Astrocyte of the spinal cord (primary cell): ENCODE data around the gene MDM1.
A peak's percentile ranks its signal among the peaks of the same experiment; 100 is the strongest.

Source experiments
- DNase-seq: peaks from one replicate; pipeline ENCODE4 v3.0.0; 2011; ENCODE audit warnings: low read depth, low spot score
- H3K4me3 ChIP-seq: 2 replicates; pipeline ENCODE4 v1.5.1; 2011; ENCODE audit warnings: low read depth, mild to moderate bottlenecking, low read length, moderate library complexity
- CTCF ChIP-seq: IDR thresholded peaks from 2 replicates; pipeline ENCODE4 v1.5.1; 2012; ENCODE audit warnings: low read depth, mild to moderate bottlenecking, low read length, inconsistent platforms
- in situ Hi-C: cut with HindIII; loops from 2 replicates; pipeline ENCODE4 v1.10.0; 2017; ENCODE audit warnings: low sequenced_read_pairs

MDM1 gene

DNA sequence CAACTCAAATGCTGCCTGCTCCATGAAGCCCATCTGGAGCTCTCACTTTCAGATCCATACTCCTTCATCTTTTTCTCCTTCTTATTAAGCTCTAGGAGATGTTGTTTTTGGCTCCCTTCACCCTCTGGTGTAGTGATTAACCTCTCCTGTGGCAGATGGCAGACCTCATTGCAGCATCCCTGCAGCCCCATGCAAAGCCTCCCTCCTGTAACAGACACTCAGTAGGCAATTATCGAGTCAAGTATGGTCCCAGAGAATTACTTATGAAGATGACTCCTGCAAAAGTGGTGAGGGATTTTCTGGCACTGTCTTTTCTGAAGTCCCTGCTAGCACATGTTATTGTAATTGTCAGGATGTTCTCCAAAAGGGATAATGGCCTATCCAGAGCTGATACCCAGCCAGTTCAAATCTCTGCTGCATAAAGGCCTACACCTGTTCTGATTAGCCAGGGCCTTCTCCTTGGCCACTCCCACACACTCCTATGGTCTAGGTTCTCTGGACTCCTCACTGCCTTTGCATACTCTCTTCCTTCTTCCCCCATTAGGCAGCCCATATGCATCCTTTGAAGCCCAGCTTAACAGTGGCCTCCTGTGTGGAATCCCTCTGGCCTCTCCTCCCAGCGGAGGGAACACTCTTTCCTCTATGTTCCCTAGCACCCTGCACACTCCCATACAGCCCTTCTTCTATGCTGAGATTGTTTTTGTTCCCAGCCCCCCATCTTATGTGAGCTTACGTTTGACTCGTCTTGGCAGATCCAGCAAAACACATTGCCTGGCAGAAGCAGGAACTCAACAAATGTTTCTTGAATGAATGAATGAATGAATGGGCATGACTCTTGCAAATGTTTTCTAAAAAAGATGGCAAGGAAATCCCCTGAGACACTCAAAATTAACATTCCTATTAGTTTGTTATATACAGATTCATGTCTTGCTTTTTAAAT lies 43.9 kb upstream of the MDM1 start:
- peak; percentile 38 for DNase-seq
- TF ChIP-seq CTCF = no peak
- in situ Hi-C loops = no loop called here
- no peak overlapping the region for H3K4me3 ChIP-seq

DNA sequence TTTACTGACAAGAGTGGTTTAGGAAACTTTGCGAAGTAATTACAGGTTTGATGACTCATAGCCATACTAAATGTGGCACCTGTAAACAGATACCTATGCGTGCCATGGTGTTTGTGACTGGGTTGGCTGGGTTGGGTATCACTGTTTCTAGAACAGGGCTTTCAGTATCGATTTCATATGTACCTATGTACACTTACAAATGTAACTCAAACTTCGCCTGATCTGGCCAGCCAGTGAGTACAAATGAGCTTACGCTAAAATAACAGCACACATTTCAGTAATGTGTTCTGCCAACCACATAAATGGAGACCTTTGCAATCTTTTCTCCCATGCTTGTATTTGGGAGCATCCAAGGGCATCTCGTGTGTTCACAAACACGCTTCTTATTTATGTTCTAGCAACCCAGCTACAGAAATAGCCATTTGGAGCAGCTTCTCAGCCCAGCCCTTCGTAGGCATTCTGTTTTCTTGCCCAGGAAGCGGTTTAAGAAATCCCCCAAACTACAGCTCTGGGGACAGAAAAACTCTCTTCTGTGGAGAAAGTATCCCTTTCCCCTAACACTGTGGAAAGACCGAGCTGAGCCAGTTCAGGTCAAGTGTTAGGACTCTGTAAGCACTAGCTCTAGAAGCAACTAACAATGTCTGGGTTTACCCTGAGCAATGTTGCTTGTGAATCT lies 42.3 kb upstream of the MDM1 start:
- in situ Hi-C loops = no loop called here
- DNase-seq = no peak
- no peak for TF ChIP-seq CTCF
- H3K4me3 ChIP-seq = no peak overlapping the region

- in situ Hi-C loops = no loop called here
- H3K4me3 ChIP-seq = no peak overlapping the region
- no peak for TF ChIP-seq CTCF
- DNase-seq = no peak
Observed at GRCh38 chr12:68370667-68371066, 38.5 kb upstream of the MDM1 start.

DNA sequence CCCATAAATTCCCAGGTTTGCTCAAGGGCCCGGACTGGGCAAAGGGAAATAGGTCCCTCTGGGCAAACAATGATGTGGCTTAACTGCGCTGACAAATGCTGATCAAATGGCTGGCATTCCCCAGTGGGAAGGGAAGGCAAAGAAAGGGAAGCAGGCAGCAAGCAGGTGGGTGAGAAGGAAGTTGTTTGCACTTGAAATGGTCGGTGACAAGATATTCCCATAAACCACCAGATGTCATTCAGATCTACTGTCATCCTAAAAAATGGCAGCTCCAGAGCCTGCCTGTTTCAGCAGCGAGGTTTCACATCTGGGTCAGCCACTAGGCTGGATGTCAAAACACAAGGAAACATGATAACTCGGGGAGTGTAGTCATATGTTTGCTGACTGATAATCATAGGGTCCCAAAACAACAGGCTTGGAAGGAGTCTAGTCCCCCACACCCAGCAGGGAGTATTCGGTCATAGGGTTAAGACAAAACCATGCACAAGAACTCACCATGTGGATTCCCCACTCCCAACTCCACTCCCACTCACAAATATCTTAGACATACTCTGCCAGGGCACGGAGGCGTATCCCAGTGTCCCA lies 37.9 kb upstream of the MDM1 start:
- no peak for DNase-seq
- H3K4me3 ChIP-seq = no peak overlapping the region
- TF ChIP-seq CTCF = no peak
- in situ Hi-C loops = no loop called here

GRCh38 chr12:68368327-68368726 lies 36.2 kb upstream of the MDM1 start:
- no peak overlapping the region for H3K4me3 ChIP-seq
- in situ Hi-C loops = no loop called here
- no peak for DNase-seq
- no peak for TF ChIP-seq CTCF

DNA sequence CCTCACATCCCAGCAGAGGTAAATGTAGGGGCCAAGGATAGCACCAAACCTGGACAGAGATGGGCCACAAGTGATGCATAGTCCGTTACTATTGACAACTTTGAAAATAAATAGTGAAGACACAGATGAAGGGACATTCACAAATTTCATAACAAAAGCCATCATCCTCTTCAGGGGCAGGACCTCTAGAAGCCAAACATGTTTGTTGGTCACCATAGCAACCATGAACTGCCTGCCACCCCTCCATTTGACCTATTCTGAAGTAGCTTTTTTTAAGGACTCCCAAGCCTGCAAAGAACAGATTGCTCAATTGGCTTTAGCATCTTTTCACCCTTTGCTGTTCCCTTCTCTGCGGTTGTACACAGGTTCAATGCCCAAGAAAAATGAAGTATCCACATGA lies 35.7 kb upstream of the MDM1 start:
- in situ Hi-C loops = no loop called here
- H3K4me3 ChIP-seq = no peak overlapping the region
- DNase-seq = no peak
- TF ChIP-seq CTCF = no peak
